Stimulated activated naive CD8-positive, alpha-beta T cell treated with anti-CD3 and anti-CD28 coated beads, Interleukin-15, amount 100 ng/mL, for 72 hours (primary cell): ENCODE results near the gene FBXL4.

Experiments
- ATAC-seq: fragments of 150-1000 bp; cut with Tn5 transposase; 2 replicates; pipeline ENCODE4 v1.10.0; 2021; ENCODE audit warnings: mild to moderate bottlenecking, moderate library complexity
- DNase-seq, 2 donors: peaks; one replicate each; pipeline ENCODE4 v3.0.0; 2021 to 2022
- H3K27ac Mint-ChIP-seq, 2 donors: one replicate each; pipeline ENCODE4 v1.8.0; 2022; ENCODE audit warnings: mild to moderate bottlenecking in 2 of 2, mixed read lengths in 2 of 2, moderate library complexity in 2 of 2
- H3K27me3 Mint-ChIP-seq: one replicate; pipeline ENCODE4 v1.8.0; 2022; ENCODE audit warnings: mixed read lengths
- H3K4me1 Mint-ChIP-seq: one replicate; pipeline ENCODE4 v1.8.0; 2022; ENCODE audit warnings: mild to moderate bottlenecking, mixed read lengths
- H3K4me3 Mint-ChIP-seq, 2 donors: one replicate each; pipeline ENCODE4 v1.8.0; 2022; ENCODE audit warnings: mild to moderate bottlenecking in 2 of 2, mixed read lengths in 2 of 2, moderate library complexity in 1 of 2
- H3K9me3 Mint-ChIP-seq, 2 donors: one replicate each; pipeline ENCODE4 v1.8.0; 2022; ENCODE audit warnings: mixed read lengths in 2 of 2

Gene FBXL4

DNA sequence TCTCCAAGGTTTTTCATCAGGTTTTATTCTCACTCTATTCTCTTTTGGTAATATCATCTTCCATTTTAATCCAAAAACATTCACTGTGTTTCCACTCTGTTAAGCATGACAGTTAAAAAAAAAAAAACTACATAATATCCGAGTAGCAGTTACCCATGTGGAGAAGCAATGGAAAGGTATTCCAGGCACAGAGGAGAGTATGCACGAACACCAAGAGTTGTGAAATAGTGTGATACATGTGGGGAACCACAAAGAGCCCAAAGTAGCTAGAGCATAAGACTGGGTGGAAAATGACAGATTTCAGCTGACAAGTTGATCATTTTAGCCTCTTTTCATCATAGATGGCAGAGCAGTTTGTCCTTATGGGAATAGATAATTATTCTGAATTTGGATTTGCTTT is 19.9 kb upstream of the FBXL4 start:
- Mint-ChIP-seq H3K9me3 (no peaks in the 10 kb centered on the region), H3K27me3 (peaks cover 21% of the 10 kb centered on the region), H3K27ac (no peak overlapping the region), H3K4me1 (peaks cover 13% of the 10 kb centered on the region), H3K4me3 (no peak overlapping the region)
- ATAC-seq (no peak), DNase-seq (no peak)

DNA sequence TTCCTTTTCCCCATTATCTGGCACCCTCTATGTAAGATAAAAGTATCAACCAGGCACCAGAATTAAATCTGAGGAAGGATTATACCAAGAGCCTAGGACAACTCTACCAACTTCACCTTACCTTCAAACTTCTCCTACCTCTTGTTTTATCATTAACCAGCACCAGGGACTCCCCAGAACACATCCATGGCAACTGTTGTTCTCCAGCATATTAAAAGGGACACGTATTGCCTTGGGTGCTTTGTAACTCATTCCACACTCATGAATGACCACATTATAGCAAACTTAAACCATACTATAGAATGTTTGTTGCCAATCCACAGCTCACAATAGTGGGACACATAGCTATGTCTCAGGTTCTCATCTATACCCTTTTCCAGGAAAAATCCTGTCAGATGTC is 11.9 kb upstream of the FBXL4 start:
- peaks cover 16% of the 10 kb centered on the region for H3K27me3 Mint-ChIP-seq
- DNase-seq (no peak), ATAC-seq (no peak)
- no peak overlapping the region for H3K27ac Mint-ChIP-seq
- H3K9me3 Mint-ChIP-seq = no peaks in the 10 kb centered on the region
- no peaks in the 10 kb centered on the region for H3K4me1 Mint-ChIP-seq
- no peak overlapping the region for H3K4me3 Mint-ChIP-seq

- Mint-ChIP-seq H3K27ac (no peak overlapping the region), H3K4me1 (no peaks in the 10 kb centered on the region), H3K9me3 (no peaks in the 10 kb centered on the region), H3K4me3 (no peak overlapping the region), H3K27me3 (peaks cover 9% of the 10 kb centered on the region)
- ATAC-seq (no peak), DNase-seq (no peak)
These were observed 11.0 kb upstream of the FBXL4 start for GRCh38 chr6:98958776-98959175.

- DNase-seq = no peak
- Mint-ChIP-seq H3K27ac (no peak overlapping the region), H3K4me3 (no peak overlapping the region), H3K4me1 (no peaks in the 10 kb centered on the region), H3K27me3 (peaks cover 3% of the 10 kb centered on the region), H3K9me3 (no peaks in the 10 kb centered on the region)
- ATAC-seq = no peak
These were observed 9.7 kb upstream of the FBXL4 start for GRCh38 chr6:98957450-98957849.

- no peak for DNase-seq
- Mint-ChIP-seq H3K27me3 (peaks cover 12% of the 10 kb centered on the region), H3K4me3 (no peak overlapping the region)
These were observed 1.8 kb upstream of the FBXL4 start for GRCh38 chr6:98949589-98949988.

GRCh38 chr6:98946879-98947410 is 801 bp downstream of the FBXL4 start:
- H3K4me3 Mint-ChIP-seq = peak overlapping the region; percentile 90 to 96
- H3K27ac Mint-ChIP-seq = peak overlapping the region; percentile 98
- peak; percentile 38 for ATAC-seq
- H3K9me3 Mint-ChIP-seq = peaks cover 6 to 8% of the 10 kb centered on the region in 2 donors
- DNase-seq = peak; percentile 26 to 45
- H3K27me3 Mint-ChIP-seq = peaks cover 12% of the 10 kb centered on the region
- H3K4me1 Mint-ChIP-seq = peaks cover 38% of the 10 kb centered on the region

More at GRCh38 chr6:98949589-98949988, 1.8 kb upstream of the FBXL4 start:
- no peak overlapping the region for H3K27ac Mint-ChIP-seq
- no peaks in the 10 kb centered on the region for H3K9me3 Mint-ChIP-seq
- peaks cover 30% of the 10 kb centered on the region for H3K4me1 Mint-ChIP-seq
- ATAC-seq = no peak

DNA sequence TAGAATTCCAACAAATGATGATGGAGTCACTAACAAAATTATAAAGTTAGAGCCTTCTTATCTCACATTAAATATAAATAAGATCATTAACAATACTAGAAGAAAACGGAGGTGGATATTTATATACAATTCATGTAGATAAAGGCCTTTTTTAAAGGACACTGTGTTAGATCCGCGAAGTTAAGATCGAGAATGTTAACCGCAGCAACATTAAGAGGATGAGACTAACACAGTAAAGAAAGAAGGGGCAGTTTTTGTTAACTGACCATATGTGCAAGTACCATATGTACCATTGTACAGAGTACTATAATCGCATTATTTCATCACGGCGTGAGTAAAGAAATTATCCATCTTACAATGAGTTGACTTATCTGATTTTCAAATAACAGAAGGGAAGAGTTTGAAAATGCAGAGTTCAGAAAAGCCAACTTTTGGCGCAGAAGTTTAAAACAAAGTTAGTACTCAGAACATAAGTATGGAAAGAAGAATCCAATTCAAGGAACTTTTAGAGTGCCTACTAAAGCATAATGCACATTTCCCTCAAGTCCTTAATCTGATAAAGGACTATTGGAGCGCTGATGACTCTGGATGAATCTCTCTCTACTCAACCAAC is 1.4 kb downstream of the FBXL4 start:
- peaks cover 41% of the 10 kb centered on the region for H3K4me1 Mint-ChIP-seq
- peak overlapping the region; percentile 98 for H3K27ac Mint-ChIP-seq
- ATAC-seq (no peak), DNase-seq (no peak)
- peaks cover 9 to 12% of the 10 kb centered on the region in 2 donors for H3K9me3 Mint-ChIP-seq
- peak overlapping the region; percentile 90 to 96 for H3K4me3 Mint-ChIP-seq
- H3K27me3 Mint-ChIP-seq = peaks cover 12% of the 10 kb centered on the region

DNA sequence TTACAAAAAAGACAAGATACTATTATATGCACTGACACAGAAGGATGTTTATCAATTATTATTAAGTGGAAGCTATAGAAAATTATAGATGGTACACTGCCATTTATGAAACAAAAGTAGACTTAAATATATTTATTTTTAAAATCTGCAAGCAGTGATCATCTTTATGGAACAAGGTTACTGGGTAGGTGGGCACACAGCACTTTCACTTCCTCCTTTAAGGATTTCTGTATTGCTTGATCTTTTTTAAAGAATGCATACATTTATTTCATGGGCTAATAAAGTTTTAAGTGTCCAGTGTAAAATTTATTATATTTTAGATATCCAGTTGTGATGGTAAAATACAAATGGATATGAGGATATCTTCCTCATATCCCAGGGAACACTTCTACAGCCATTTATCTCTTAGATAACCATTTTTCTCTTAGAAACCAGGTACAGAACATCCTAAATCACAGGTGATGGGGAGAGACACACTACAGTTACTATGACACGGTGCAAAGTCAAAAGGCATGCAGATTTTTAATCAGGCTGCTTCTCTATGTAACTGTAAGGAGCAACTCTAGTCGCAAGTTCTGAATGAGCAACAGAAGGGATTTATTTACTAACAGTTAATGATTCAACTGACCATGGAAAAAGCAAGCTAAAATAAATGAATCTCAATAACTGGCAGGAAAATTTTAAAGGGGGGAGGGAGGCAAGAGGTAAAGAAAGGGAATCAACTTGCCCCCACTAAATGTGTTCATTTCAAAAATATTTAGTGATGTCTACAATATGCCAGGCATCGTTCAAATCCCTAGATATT is 2.2 kb downstream of the FBXL4 start:
- Mint-ChIP-seq H3K9me3 (peaks cover 16 to 20% of the 10 kb centered on the region in 2 donors), H3K27ac (peak overlapping the region in 1 of 2 donors; percentile 98), H3K27me3 (peaks cover 9% of the 10 kb centered on the region), H3K4me3 (peak overlapping the region; percentile 90 to 96), H3K4me1 (peaks cover 46% of the 10 kb centered on the region)
- ATAC-seq = no peak
- DNase-seq = no peak

- ATAC-seq = no peak
- H3K4me1 Mint-ChIP-seq = peaks cover 39% of the 10 kb centered on the region
- DNase-seq = no peak
- H3K9me3 Mint-ChIP-seq = peaks cover 19 to 24% of the 10 kb centered on the region in 2 donors
- peaks cover under 1% of the 10 kb centered on the region for H3K27me3 Mint-ChIP-seq
- H3K4me3 Mint-ChIP-seq = no peak overlapping the region
- no peak overlapping the region for H3K27ac Mint-ChIP-seq
These were observed 3.1 kb downstream of the FBXL4 start for GRCh38 chr6:98944598-98945081.

DNA sequence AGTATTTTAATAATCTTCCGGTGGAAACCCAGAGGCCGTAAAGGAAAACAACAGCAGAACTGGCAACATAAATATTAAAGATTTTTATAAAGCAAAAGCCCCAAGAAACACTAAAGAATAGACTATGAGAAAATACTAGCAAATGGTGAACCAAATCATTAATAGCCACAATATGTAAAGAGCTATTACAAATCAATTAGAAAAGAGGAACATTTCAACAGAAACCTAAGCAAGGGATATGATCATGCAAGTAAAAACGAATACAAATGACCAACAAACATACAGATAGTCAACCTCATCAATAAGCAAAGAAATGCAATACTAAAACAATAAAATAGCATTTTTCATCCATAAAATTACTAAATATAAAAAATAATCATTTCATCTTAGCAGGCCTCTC is 3.6 kb downstream of the FBXL4 start:
- ATAC-seq = no peak
- DNase-seq = no peak
- Mint-ChIP-seq H3K4me3 (no peak overlapping the region), H3K4me1 (peaks cover 35% of the 10 kb centered on the region), H3K9me3 (peaks cover 19 to 24% of the 10 kb centered on the region in 2 donors), H3K27ac (no peak overlapping the region), H3K27me3 (no peaks in the 10 kb centered on the region)

DNA sequence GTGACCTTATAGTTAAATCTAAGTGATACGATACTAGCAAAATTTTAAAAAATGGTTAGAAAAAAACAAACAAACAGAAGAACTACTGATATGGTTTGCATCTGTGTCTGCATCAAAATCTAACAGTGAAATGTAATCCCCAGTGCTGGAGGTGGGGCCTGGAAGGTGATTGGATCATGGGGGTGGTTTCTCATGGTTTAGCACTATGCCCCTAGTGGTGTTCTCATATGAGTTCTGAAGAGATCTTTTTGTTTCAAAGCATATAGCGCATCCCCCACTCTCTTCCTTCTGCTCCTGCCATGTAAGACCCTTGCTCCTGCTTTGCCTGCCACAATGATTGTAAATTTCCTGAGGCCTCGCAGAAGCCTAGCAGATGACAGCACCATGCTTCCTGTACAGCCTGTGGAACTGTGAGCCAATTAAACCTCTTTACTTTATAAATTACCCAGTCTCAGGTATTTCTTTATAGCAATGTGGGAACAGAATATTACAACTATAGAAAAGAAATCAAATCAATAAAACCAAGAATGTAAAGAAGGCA is 5.4 kb downstream of the FBXL4 start:
- Mint-ChIP-seq H3K27me3 (no peaks in the 10 kb centered on the region), H3K4me1 (peaks cover 44% of the 10 kb centered on the region)

GRCh38 chr6:98941319-98941718 is 6.4 kb downstream of the FBXL4 start:
- Mint-ChIP-seq H3K4me3 (no peak overlapping the region), H3K27ac (no peak overlapping the region), H3K4me1 (peaks cover 43% of the 10 kb centered on the region), H3K27me3 (no peaks in the 10 kb centered on the region), H3K9me3 (peaks cover 19 to 24% of the 10 kb centered on the region in 2 donors)
- DNase-seq = no peak
- no peak for ATAC-seq

More for the DNA sequence above, 5.4 kb downstream of the FBXL4 start:
- H3K27ac Mint-ChIP-seq = no peak overlapping the region
- no peak for DNase-seq
- no peak for ATAC-seq
- peaks cover 19 to 24% of the 10 kb centered on the region in 2 donors for H3K9me3 Mint-ChIP-seq
- no peak overlapping the region for H3K4me3 Mint-ChIP-seq

GRCh38 chr6:98937351-98937750 is 10.4 kb downstream of the FBXL4 start:
- Mint-ChIP-seq H3K27me3 (no peaks in the 10 kb centered on the region), H3K9me3 (peaks cover 14 to 19% of the 10 kb centered on the region in 2 donors), H3K27ac (no peak overlapping the region), H3K4me3 (no peak overlapping the region), H3K4me1 (peaks cover 48% of the 10 kb centered on the region)
- DNase-seq (no peak), ATAC-seq (no peak)

GRCh38 chr6:98932381-98932780 is 15.4 kb downstream of the FBXL4 start:
- no peak overlapping the region for H3K27ac Mint-ChIP-seq
- H3K4me3 Mint-ChIP-seq = no peak overlapping the region
- DNase-seq (no peak), ATAC-seq (no peak)
- H3K4me1 Mint-ChIP-seq = peaks cover 43% of the 10 kb centered on the region
- H3K27me3 Mint-ChIP-seq = no peaks in the 10 kb centered on the region
- H3K9me3 Mint-ChIP-seq = no peaks in the 10 kb centered on the region

- no peaks in the 10 kb centered on the region for H3K9me3 Mint-ChIP-seq
- no peak overlapping the region for H3K27ac Mint-ChIP-seq
- DNase-seq = no peak
- no peak for ATAC-seq
- H3K4me1 Mint-ChIP-seq = peaks cover 40% of the 10 kb centered on the region
- H3K27me3 Mint-ChIP-seq = no peaks in the 10 kb centered on the region
- no peak overlapping the region for H3K4me3 Mint-ChIP-seq
These were observed 16.1 kb downstream of the FBXL4 start for GRCh38 chr6:98931696-98932095.
